Measurements from ENCODE around the gene AP3S1.
A peak's percentile ranks its signal among the peaks of the same experiment; 100 is the strongest.
"Not testable (repeated sequence)": the region's sequence is repeated elsewhere in the genome, so short reads cannot be mapped to it uniquely, and the experiment has no call there.

AP3S1 gene

GRCh38 chr5:115841382-115842088 lies at the start of gene AP3S1, which contains the start of gene ATG12:
Gene AP3S1, plus strand, starts transcription at chr5:115841935. Its CDS starts 103 bp downstream, at chr5:115842038.
Gene ATG12, minus strand, starts transcription at chr5:115841565. Its CDS starts 13 bp downstream, at chr5:115841552.
- peak; percentile 60 for DNase-seq

- no peak for DNase-seq
Observed at GRCh38 chr5:115795700-115796099, 46.0 kb upstream of the AP3S1 start.

- DNase-seq: no peak
Observed at GRCh38 chr5:115796656-115797055, 45.1 kb upstream of the AP3S1 start.

- DNase-seq: no peak
Observed at GRCh38 chr5:115798252-115798651, 43.5 kb upstream of the AP3S1 start.

- no peak for DNase-seq
Observed at GRCh38 chr5:115800108-115800507, 41.6 kb upstream of the AP3S1 start.

- DNase-seq: no peak
Observed at GRCh38 chr5:115801152-115801551, 40.6 kb upstream of the AP3S1 start.

GRCh38 chr5:115801984-115802383 lies 39.8 kb upstream of the AP3S1 start:
- no peak for DNase-seq

GRCh38 chr5:115806986-115807653 lies 34.6 kb upstream of the AP3S1 start:
- no peak for DNase-seq

GRCh38 chr5:115807654-115808052 lies 34.1 kb upstream of the AP3S1 start:
- no peak for DNase-seq

GRCh38 chr5:115808066-115808465 lies 33.7 kb upstream of the AP3S1 start:
- DNase-seq: not testable (repeated sequence)

- no peak for DNase-seq
Observed at GRCh38 chr5:115809946-115810345, 31.8 kb upstream of the AP3S1 start.

GRCh38 chr5:115810761-115811160 lies 31.0 kb upstream of the AP3S1 start:
- DNase-seq: no peak

- no peak for DNase-seq
Observed at GRCh38 chr5:115811406-115811805, 30.3 kb upstream of the AP3S1 start.

GRCh38 chr5:115812372-115812771 lies 29.4 kb upstream of the AP3S1 start:
- DNase-seq: no peak

- DNase-seq: no peak
Observed at GRCh38 chr5:115813719-115814118, 28.0 kb upstream of the AP3S1 start.

- DNase-seq: no peak
Observed at GRCh38 chr5:115815006-115815692, 26.6 kb upstream of the AP3S1 start.

- no peak for DNase-seq
Observed at GRCh38 chr5:115815693-115816225, 26.0 kb upstream of the AP3S1 start.

- DNase-seq: no peak
Observed at GRCh38 chr5:115816226-115817081, 25.3 kb upstream of the AP3S1 start, which contains the start of gene CDO1. Gene CDO1, minus strand, starts transcription at chr5:115816659. Its CDS starts 262 bp downstream, at chr5:115816397.

GRCh38 chr5:115817386-115817785 lies 24.3 kb upstream of the AP3S1 start:
- no peak for DNase-seq

GRCh38 chr5:115818821-115819220 lies 22.9 kb upstream of the AP3S1 start:
- no peak for DNase-seq

- no peak for DNase-seq
Observed at GRCh38 chr5:115820846-115821245, 20.9 kb upstream of the AP3S1 start.

GRCh38 chr5:115824983-115825382 lies 16.8 kb upstream of the AP3S1 start:
- not testable (repeated sequence) for DNase-seq
